IPS DF 4.7 (cell line): Measurements from ENCODE around the gene TSC2.
A peak's percentile ranks its signal among the peaks of the same experiment; 100 is the strongest.
"Not testable (repeated sequence)": the region's sequence is repeated elsewhere in the genome, so short reads cannot be mapped to it uniquely, and the experiment has no call there.

Experiments used
- DNase-seq: peaks from one replicate; pipeline ENCODE4 v3.0.0-alpha.2; 2013; ENCODE audit warnings: low spot score; ENCODE audit errors: extremely low read depth

Gene TSC2

GRCh38 chr16:2009791-2010510, 37.8 kb upstream of the TSC2 start, which contains the start of gene ZNF598:
TSS of gene ZNF598 (minus strand) at chr16:2009821.
- DNase-seq: no peak

- not testable (repeated sequence) for DNase-seq
These were observed 36.1 kb upstream of the TSC2 start for GRCh38 chr16:2011726-2012125.

- no peak for DNase-seq
These were observed 34.3 kb upstream of the TSC2 start for GRCh38 chr16:2013527-2013926.

GRCh38 chr16:2015117-2015946, 32.5 kb upstream of the TSC2 start:
- no peak for DNase-seq

- DNase-seq: no peak
These were observed 31.9 kb upstream of the TSC2 start for GRCh38 chr16:2015947-2016208.

GRCh38 chr16:2016407-2016922, 31.3 kb upstream of the TSC2 start:
- no peak for DNase-seq

GRCh38 chr16:2019518-2019920, 28.3 kb upstream of the TSC2 start, which contains the start of gene NPW:
TSS of gene NPW (plus strand) at chr16:2019785.
- no peak for DNase-seq

- no peak for DNase-seq
These were observed 27.6 kb upstream of the TSC2 start for GRCh38 chr16:2019921-2020831.

GRCh38 chr16:2022723-2023091, 25.1 kb upstream of the TSC2 start:
- no peak for DNase-seq

- peak; percentile 83 for DNase-seq
These were observed 24.4 kb upstream of the TSC2 start for GRCh38 chr16:2023092-2024031.

GRCh38 chr16:2024032-2024420, 23.8 kb upstream of the TSC2 start:
- no peak for DNase-seq

GRCh38 chr16:2025251-2025650, 22.5 kb upstream of the TSC2 start:
- no peak for DNase-seq

GRCh38 chr16:2025878-2026460, 21.8 kb upstream of the TSC2 start:
- no peak for DNase-seq

- DNase-seq: no peak
These were observed 21.2 kb upstream of the TSC2 start, which contains the start of gene NHERF2 for GRCh38 chr16:2026461-2027023. TSS of gene NHERF2 (plus strand) at chr16:2026902. CDS start at chr16:2027006, 104 bp downstream.

GRCh38 chr16:2027024-2028010, 20.5 kb upstream of the TSC2 start:
- no peak for DNase-seq

GRCh38 chr16:2028146-2028545, 19.6 kb upstream of the TSC2 start:
- DNase-seq: no peak

GRCh38 chr16:2028620-2029220, 19.1 kb upstream of the TSC2 start:
- DNase-seq: no peak

GRCh38 chr16:2029350-2029749, 18.4 kb upstream of the TSC2 start:
- DNase-seq: no peak
